ENCODE results near the gene BTG2. TPM values are rescaled to one million over a fixed set of nuclear protein-coding genes. Genes with fewer than 3 reads are reported as not detected.

The BTG2 gene
- total RNA-seq, 4 donors from 2014 or later, result 41.9 to 82.1 (median 51.9) TPM

DNA sequence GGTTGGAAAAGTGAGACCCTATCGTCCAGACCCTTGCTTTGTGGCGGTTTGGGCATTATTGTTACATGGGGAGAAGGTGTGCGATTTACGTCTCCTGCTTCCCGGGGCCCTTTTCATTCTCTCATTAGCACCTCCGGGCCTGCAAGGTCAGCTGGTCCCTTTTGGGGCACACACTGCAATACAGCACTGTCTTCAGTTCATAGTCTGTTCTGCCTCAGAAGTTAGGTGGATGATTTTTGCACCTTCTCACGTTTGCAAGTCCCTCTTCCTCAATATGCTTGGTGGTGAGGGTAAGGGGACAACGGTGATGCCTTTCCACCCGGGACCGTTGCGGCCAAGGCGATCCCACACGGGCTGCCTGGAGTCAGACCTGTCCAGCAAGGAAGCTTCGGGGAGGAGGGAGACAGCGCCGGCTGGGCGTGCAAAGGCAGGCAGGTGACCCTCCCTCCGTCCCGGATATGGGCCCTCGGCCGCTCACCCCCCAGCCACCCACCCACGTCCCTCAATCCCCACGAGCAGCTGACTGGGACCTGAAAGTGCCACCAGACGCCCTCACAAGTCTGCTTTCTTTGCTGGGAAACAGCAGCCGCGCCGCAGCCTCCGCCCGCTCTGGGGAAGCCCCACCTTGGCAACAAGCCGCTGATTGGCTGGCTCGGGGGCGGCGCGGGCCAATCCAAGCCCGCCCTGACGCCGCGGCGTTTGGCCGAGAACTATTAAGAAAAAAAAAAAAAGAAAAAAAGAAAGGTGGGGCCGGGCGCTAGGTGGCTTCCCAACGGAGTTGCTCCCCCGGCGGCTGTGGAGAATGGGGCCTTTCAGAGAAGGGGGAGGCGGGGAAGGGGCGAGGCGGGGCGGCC lies 21.7 kb downstream of the BTG2 start:
- no peaks in the 10 kb centered on the region for H3K9me3 ChIP-seq
- DNase-seq, result peak; percentile 95
- H3K27me3 ChIP-seq, result no peaks in the 10 kb centered on the region
- peak overlapping the region in 1 of 3 donors; percentile 27 for H3K4me3 ChIP-seq (replicated peaks in 1 of 3)
- H3K27ac ChIP-seq, result peak overlapping the region; percentile 85 to 97 (median 93)
- intact Hi-C loops (cut with DNase I), result no loop called here
- WGBS, 2 donors, result 5 to 6% methylated on average over 46 to 48 of the region's 49 CpGs
- TF ChIP-seq POLR2A (IDR thresholded peaks at IDR 0.05), result peak in 1 of 2 donors; percentile 94
- TF ChIP-seq, protein P1, sequence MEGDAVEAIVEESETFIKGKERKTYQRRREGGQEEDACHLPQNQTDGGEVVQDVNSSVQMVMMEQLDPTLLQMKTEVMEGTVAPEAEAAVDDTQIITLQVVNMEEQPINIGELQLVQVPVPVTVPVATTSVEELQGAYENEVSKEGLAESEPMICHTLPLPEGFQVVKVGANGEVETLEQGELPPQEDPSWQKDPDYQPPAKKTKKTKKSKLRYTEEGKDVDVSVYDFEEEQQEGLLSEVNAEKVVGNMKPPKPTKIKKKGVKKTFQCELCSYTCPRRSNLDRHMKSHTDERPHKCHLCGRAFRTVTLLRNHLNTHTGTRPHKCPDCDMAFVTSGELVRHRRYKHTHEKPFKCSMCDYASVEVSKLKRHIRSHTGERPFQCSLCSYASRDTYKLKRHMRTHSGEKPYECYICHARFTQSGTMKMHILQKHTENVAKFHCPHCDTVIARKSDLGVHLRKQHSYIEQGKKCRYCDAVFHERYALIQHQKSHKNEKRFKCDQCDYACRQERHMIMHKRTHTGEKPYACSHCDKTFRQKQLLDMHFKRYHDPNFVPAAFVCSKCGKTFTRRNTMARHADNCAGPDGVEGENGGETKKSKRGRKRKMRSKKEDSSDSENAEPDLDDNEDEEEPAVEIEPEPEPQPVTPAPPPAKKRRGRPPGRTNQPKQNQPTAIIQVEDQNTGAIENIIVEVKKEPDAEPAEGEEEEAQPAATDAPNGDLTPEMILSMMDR (IDR thresholded peaks at IDR 0.05), result no peak
- H3K4me1 ChIP-seq, result peaks cover 67 to 83% of the 10 kb centered on the region in 2 donors
- no peaks in the 10 kb centered on the region for H3K36me3 ChIP-seq

DNA sequence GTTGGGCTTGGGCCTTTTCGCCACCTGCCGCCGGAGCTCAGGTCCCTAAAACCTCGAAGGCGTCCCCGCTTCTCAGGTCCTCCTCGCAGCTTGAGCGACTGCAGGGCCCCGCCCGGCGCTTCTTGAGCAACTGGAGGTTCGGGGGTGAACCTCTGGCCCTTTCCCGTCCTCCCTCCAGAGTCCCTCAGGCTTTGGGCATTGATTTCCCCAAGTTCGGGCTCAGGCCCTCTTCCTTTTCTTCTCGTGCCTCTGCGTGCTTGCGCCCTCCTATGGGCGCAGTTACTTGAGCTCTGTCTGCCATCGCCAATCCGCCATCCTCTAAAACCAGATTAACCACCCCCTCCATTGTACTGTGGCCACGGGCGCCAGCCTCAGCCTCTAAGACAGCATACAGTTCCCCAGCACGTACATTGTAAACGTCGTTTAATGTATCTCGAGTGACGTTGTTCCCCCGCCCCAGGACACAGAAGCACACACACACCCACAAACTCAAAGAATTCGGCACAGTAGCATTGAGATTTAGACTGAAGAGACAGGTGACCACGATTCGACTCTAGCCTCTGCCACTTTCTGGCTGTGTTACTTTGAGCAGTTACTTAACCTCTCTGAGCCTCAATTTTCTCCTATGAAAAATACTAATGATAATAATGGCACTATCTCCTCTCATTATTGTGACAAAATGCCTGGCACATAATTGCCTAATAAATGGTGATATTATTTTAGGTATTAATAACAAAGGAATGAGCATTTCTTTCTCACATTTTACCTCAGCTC lies 22.6 kb downstream of the BTG2 start:
- DNase-seq, result peak in 1 of 2 donors; percentile 50
- intact Hi-C loops (cut with DNase I), result no loop called here
- Histone ChIP-seq H3K27ac (peak overlapping the region; percentile 85 to 97 (median 93)), H3K27me3 (no peaks in the 10 kb centered on the region), H3K4me3 (replicated peaks in 1 of 3) (peak overlapping the region in 1 of 3 donors; percentile 27), H3K36me3 (no peaks in the 10 kb centered on the region), H3K4me1 (peaks cover 59 to 75% of the 10 kb centered on the region in 2 donors), H3K9me3 (no peaks in the 10 kb centered on the region)
- 21 to 24% methylated on average over 31 of the region's 31 CpGs for WGBS, 2 donors
- TF ChIP-seq POLR2A (IDR thresholded peaks at IDR 0.05), result no peak
- TF ChIP-seq, protein P1 (IDR thresholded peaks at IDR 0.05), result peak in 3 of 6 experiments; percentile 20 to 24 (median 22)

DNA sequence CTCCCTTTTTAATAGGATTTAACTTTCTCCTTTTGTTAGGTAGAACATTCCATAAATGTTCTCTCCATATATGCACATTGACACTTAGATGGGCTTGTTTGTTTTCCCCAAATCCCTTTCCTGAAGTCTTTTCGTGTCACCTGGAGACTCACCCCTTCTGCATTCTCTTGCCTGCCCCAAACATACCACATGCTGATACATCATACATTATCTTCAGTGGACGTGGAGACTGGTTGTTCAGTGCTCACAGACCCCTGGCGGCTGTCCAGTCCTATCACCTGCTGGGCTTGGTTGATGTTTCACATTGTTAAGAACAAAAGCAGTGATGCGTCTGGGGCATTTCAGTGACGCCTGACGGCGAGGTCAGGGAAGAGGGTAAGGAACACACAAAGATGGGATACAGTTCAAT lies 23.4 kb downstream of the BTG2 start:
- WGBS, 2 donors, result 46 to 47% methylated on average over 7 of the region's 7 CpGs
- DNase-seq, result peak; percentile 89 to 90
- intact Hi-C loops (cut with DNase I), result no loop called here
- Histone ChIP-seq H3K4me1 (peaks cover 50 to 66% of the 10 kb centered on the region in 2 donors), H3K27me3 (no peaks in the 10 kb centered on the region), H3K27ac (peak overlapping the region; percentile 85 to 97 (median 93)), H3K9me3 (no peaks in the 10 kb centered on the region), H3K4me3 (replicated peaks in 1 of 3) (no peak overlapping the region), H3K36me3 (no peaks in the 10 kb centered on the region)
- TF ChIP-seq, protein P1 (IDR thresholded peaks at IDR 0.05), result peak in 2 of 6 experiments; percentile 14 to 30
- TF ChIP-seq POLR2A (IDR thresholded peaks at IDR 0.05), result peak in 1 of 2 donors; percentile 30

DNA sequence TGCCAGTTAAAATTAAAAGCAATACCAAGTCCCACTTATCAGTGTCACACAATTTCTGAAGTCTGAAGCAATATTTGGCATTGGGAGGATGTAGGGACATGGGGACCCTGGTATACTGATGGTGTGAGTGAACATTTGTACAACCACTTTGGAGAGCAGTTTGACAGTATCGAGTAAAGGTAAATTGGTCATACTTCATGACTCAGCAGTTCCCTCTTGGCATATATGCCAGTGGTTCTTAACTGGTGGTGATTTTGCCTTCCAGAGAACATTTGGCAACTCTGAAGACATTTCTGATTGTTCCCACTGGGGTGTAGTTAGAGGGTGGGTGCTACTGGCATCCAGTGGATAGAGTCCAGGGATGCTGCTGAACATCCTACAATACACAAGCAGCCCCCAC lies 25.9 kb downstream of the BTG2 start:
- H3K4me1 ChIP-seq, result peaks cover 25 to 52% of the 10 kb centered on the region in 2 donors
- H3K27ac ChIP-seq, result peak overlapping the region in 2 of 3 donors; percentile 0 to 13
- intact Hi-C loops (cut with DNase I), result no loop called here
- no peak for DNase-seq
- H3K4me3 ChIP-seq (replicated peaks in 1 of 3), result no peak overlapping the region
- 27 to 53% methylated on average over 1 of the region's 1 CpG for WGBS, 2 donors
- no peaks in the 10 kb centered on the region for H3K36me3 ChIP-seq
- no peaks in the 10 kb centered on the region for H3K27me3 ChIP-seq
- no peaks in the 10 kb centered on the region for H3K9me3 ChIP-seq
- TF ChIP-seq, protein P1 (IDR thresholded peaks at IDR 0.05), result no peak
- TF ChIP-seq POLR2A (IDR thresholded peaks at IDR 0.05), result no peak

Data from thyroid gland (tissue), 4 donors.